Esophagus squamous epithelium (tissue), 5 donors: ENCODE results near the gene TCERG1L. TPM values are rescaled to one million over a fixed set of nuclear protein-coding genes. Genes with fewer than 3 reads are reported as not detected.
"Not testable (repeated sequence)": the region's sequence is repeated elsewhere in the genome, so short reads cannot be mapped to it uniquely, and the experiment has no call there.

Source experiments
- DNase-seq: peaks from one replicate; lab custom pipeline; 2025; lab: John Stamatoyannopoulos, UW
- H3K27ac ChIP-seq, 4 donors: fragments of 200-600 bp; sonication (generic); one replicate each; pipeline ENCODE4 v1.5.1; 2016 to 2019; ENCODE audit warnings: mild to moderate bottlenecking in 1 of 4
- H3K27me3 ChIP-seq, 4 donors: fragments of 200-600 bp; sonication (generic); 1 replicate in 3 of 4; 2 replicates in 1 of 4; pipeline versions ENCODE4 v1.5.1 to v1.6.0; 2017 to 2021; ENCODE audit warnings: antibody characterized with exemption in 1 of 4
- H3K36me3 ChIP-seq, 3 donors: fragments of 200-600 bp; sonication (generic); one replicate each; pipeline ENCODE4 v1.5.1; 2016 to 2019
- H3K4me1 ChIP-seq, 3 donors: fragments of 200-600 bp; sonication (generic); one replicate each; pipeline ENCODE4 v1.5.1; 2017 to 2019
- H3K4me3 ChIP-seq, 4 donors: fragments of 200-600 bp; sonication (generic); 1 replicate in 3 of 4; 2 replicates in 1 of 4; pipeline ENCODE4 v1.5.1; 2016 to 2019; ENCODE audit warnings: mild to moderate bottlenecking in 2 of 4, moderate library complexity in 1 of 4
- H3K9me3 ChIP-seq, 3 donors: fragments of 200-600 bp; sonication (generic); one replicate each; pipeline ENCODE4 v1.5.1; 2016 to 2019
- POLR2A ChIP-seq, 4 donors: fragments of 450-650 bp; IDR thresholded peaks; one replicate each; pipeline ENCODE4 v1.6.1; 2017; ENCODE audit warnings: antibody characterized with exemption in 4 of 4, mild to moderate bottlenecking in 4 of 4, moderate library complexity in 3 of 4
- WGBS, 2 donors: methylation state at CpG; one replicate each; pipeline ENCODE4 v1.1.5; 2018; 5-methylcytosine and 5-hydroxymethylcytosine counted together
- intact Hi-C: fragments of 100-400 bp; cut with DNase I; formaldehyde crosslinking; loops from one replicate; pipeline ENCODE4 v1.15.0; 2022
- total RNA-seq, 4 donors: library from RNA; depleted of rRNA; stranded (reverse); fragments of >200 nt; gene quantifications; one replicate each; pipeline ENCODE4 v1.1.0, GENCODE V29; 2016
- TF ChIP-seq, protein P1 (sequence below), 6 experiments: fragments of 450-650 bp in 4 of 6; fragments of 200-600 bp in 2 of 6; sonication (generic) in 2 of 6; IDR thresholded peaks; one replicate each; pipeline ENCODE4 v1.5.1; 2016 to 2019; ENCODE audit warnings: antibody characterized with exemption in 6 of 6, mild to moderate bottlenecking in 4 of 6, moderate library complexity in 4 of 6
- donor health status: DM: yes; HTN: yes; CAD: no.

The TCERG1L gene
- total RNA-seq, 4 donors from 2014 or later: 0.12 to 2.9 (median 0.48) TPM

DNA sequence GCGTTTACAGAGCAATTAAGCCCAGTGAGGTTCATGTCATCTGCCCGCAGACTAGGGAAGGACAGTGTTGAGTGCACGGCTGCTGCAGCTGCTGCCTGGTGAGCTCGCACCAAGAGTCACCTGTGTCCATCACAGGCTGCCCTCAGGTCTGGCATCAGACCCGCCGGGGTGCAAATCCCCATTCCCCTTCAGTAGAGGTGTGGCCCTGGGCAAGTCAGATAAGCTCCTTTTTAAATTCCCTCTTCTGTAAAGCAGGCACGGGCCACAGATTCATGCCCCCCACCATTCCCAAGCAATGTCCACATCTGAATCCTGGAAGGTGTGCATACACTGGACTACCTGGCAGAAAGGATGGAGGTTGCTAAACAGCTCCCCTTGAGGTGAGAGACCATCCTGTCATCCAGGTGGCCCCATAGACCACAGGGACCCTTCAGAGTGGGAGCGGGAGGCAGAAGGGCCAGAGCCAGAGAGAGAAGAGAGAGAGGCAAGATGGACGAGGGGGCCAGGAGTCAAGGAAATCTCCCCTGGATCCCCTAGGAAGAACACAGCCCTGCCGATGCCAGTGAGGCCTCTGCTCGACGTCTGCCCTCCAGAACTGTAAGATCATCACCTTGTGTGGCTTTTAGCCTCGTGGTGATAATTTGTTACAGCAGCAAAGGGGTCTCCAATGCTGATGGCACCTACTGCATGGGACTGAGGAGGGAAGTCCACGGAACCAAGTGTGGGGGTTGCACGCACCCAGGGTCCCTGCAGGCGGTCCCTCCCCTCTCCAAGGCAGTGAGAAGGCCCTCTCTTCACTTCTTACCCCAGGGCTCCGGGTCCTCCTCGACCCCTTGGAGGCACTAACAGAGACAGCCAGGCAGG lies 168.8 kb downstream of the TCERG1L start:
- H3K4me3 ChIP-seq: no peak overlapping the region
- intact Hi-C loops: no loop called here
- TF ChIP-seq POLR2A (IDR thresholded peaks at IDR 0.05): no peak
- WGBS, 2 donors: 62 to 88% methylated on average over 13 of the region's 18 CpGs
- no peak for DNase-seq
- H3K27ac ChIP-seq: no peak overlapping the region
- peaks cover 0 to 45% (median 0%) of the 10 kb centered on the region in 4 donors for H3K27me3 ChIP-seq
- no peaks in the 10 kb centered on the region for H3K4me1 ChIP-seq
- no peaks in the 10 kb centered on the region for H3K36me3 ChIP-seq
- H3K9me3 ChIP-seq: no peaks in the 10 kb centered on the region

DNA sequence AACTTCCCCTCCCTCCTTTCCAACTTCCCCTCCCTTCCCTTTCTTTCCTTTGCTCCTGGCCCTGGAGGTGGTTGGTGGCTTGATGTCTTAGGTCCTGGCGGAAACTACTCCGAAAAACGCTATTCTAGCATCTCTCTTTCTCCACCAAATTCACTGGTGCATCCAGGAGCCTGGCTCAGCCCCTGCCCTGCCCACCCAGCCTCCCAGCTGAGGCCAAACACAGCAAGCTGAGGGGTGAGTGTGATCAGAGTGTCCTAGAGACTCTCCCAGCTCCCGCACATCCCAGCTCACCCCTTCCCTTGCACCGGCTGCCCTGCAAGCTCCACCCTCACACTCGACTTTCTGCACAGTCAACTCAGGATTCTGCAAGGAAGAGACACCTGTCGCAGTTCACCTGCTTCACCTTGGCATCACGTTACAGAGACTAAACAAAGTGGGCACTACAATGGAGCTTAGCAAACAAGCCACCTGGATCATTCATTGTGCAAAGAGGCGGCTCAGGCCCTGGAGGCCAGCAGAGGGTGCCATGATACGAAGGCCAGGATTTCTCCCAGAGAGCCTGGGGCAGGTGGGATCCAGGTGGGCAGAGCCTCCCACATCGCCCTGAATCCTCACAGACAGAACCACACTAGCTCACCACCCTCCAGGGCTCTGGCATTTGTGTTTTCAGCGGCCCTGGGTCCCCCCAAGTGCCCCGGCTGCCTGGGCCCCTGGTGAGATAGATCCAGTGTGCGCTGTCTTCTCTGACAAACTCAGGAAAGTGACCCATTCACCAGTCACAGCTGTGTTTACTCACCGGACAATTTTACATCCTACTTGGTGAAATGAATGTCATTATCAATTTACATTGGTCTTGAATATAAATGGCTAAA lies 169.6 kb downstream of the TCERG1L start:
- Histone ChIP-seq H3K27me3 (peaks cover 0 to 45% (median 0%) of the 10 kb centered on the region in 4 donors), H3K36me3 (no peaks in the 10 kb centered on the region), H3K9me3 (no peaks in the 10 kb centered on the region), H3K4me1 (no peaks in the 10 kb centered on the region), H3K4me3 (no peak overlapping the region), H3K27ac (no peak overlapping the region)
- TF ChIP-seq, protein P1, sequence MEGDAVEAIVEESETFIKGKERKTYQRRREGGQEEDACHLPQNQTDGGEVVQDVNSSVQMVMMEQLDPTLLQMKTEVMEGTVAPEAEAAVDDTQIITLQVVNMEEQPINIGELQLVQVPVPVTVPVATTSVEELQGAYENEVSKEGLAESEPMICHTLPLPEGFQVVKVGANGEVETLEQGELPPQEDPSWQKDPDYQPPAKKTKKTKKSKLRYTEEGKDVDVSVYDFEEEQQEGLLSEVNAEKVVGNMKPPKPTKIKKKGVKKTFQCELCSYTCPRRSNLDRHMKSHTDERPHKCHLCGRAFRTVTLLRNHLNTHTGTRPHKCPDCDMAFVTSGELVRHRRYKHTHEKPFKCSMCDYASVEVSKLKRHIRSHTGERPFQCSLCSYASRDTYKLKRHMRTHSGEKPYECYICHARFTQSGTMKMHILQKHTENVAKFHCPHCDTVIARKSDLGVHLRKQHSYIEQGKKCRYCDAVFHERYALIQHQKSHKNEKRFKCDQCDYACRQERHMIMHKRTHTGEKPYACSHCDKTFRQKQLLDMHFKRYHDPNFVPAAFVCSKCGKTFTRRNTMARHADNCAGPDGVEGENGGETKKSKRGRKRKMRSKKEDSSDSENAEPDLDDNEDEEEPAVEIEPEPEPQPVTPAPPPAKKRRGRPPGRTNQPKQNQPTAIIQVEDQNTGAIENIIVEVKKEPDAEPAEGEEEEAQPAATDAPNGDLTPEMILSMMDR (IDR thresholded peaks at IDR 0.05): no peak
- TF ChIP-seq POLR2A (IDR thresholded peaks at IDR 0.05): no peak
- intact Hi-C loops: no loop called here
- DNase-seq: no peak
- 56 to 88% methylated on average over 12 of the region's 15 CpGs for WGBS, 2 donors

DNA sequence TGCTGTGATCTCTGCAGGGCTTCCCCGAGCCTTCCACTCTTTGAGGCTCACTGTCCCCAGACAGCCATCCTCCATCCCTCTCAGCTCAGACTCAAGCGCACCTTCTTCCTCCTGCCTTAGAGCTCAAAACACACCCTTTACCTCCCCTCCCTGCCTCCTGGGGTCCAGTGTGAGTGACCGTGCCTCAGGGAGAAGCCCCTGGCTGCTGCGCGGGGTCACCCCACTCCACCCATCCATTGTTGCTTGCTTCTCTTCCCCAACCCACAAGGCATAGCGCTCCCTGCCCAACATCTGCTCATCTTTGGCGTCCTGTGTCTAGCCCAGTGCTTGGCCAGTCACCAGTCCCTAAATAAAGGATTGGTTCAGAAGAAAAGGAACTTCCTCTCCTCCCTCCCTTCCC lies 170.3 kb downstream of the TCERG1L start:
- Histone ChIP-seq H3K27me3 (peaks cover 0 to 50% (median 0%) of the 10 kb centered on the region in 4 donors), H3K4me3 (no peak overlapping the region), H3K9me3 (no peaks in the 10 kb centered on the region), H3K27ac (no peak overlapping the region), H3K4me1 (no peaks in the 10 kb centered on the region), H3K36me3 (no peaks in the 10 kb centered on the region)
- TF ChIP-seq, protein P1 (IDR thresholded peaks at IDR 0.05): no peak
- TF ChIP-seq POLR2A (IDR thresholded peaks at IDR 0.05): no peak
- 83 to 91% methylated on average over 7 of the region's 7 CpGs for WGBS, 2 donors
- no peak for DNase-seq
- intact Hi-C loops: no loop called here

DNA sequence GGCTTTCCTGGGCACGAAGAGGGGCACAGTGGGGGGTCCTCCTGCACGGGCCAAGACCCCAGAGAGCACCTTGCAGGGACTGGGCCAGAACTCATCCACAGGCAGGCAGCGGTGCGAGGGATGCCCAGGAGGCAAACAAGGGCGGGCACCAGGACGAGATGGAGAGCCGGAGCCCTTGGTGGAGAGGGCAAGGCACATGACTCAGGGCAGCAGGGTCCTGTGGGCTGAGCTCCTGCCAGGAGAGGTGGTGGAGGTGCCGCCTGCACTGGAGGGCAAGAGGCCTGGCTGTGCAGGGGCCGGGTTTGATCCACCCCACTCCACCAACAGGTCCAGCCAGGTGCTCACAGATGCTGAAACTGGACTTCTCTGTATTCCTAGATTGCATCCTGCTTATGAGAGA lies 170.9 kb downstream of the TCERG1L start:
- Histone ChIP-seq H3K9me3 (no peaks in the 10 kb centered on the region), H3K27me3 (peaks cover 0 to 56% (median 0%) of the 10 kb centered on the region in 4 donors), H3K4me1 (no peaks in the 10 kb centered on the region), H3K4me3 (no peak overlapping the region), H3K36me3 (no peaks in the 10 kb centered on the region), H3K27ac (no peak overlapping the region)
- 69 to 90% methylated on average over 4 to 6 of the region's 9 CpGs for WGBS, 2 donors
- no peak for DNase-seq
- no peak for TF ChIP-seq POLR2A (IDR thresholded peaks at IDR 0.05)
- TF ChIP-seq, protein P1 (IDR thresholded peaks at IDR 0.05): no peak
- intact Hi-C loops: no loop called here

DNA sequence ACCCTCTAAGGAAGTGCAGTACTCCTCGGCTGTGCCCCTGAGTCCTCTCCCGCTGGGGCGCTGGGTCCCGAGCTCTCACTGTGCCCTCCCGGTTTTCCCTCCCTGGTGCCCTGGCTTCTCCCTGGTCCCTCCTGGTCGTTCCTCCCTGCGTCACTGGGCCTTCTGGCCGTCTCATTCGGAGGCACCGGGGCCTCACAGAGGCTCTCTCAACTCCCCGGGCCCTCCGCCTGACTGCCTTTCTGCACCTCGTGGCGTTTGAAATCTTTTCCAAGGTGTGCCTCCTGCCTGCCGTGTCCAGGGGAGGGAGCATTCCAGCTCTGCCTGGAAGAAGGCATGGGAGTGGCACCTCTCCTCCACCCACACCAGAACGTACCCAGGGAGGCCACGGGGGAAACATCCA lies 174.3 kb downstream of the TCERG1L start:
- DNase-seq: no peak
- Histone ChIP-seq H3K36me3 (no peaks in the 10 kb centered on the region), H3K4me3 (no peak overlapping the region), H3K27ac (no peak overlapping the region), H3K9me3 (no peaks in the 10 kb centered on the region), H3K27me3 (peaks cover 0 to 45% (median 0%) of the 10 kb centered on the region in 4 donors), H3K4me1 (peaks cover 0 to 4% (median 0%) of the 10 kb centered on the region in 3 donors)
- no peak for TF ChIP-seq POLR2A (IDR thresholded peaks at IDR 0.05)
- TF ChIP-seq, protein P1 (IDR thresholded peaks at IDR 0.05): peak in 1 of 6 experiments; percentile 9
- WGBS, 2 donors: 52 to 62% methylated on average over 12 to 13 of the region's 17 CpGs
- intact Hi-C loops: no loop called here

DNA sequence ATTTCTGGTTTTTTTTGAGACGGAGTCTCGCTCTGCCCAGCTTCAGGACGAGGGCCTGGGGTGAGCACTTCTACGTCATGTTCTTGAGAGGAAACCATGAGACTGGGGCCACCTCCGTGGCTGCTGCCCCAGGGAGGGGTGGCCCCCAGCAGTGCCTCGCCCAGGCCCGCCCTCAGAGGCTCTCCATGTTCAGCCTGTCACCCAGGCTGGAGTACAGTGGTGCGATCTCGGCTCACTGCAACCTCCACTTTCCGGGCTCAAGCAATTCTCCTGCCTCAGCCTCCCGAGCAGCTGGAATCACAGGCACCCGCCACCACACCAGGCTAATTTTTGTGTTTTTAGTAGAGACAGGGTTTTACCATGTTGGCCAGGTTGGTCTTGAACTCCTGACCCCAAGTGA lies 175.2 kb downstream of the TCERG1L start:
- H3K9me3 ChIP-seq, H3K27ac ChIP-seq, intact Hi-C loops, H3K4me3 ChIP-seq, DNase-seq, H3K36me3 ChIP-seq: not testable (repeated sequence)
- H3K27me3 ChIP-seq: peaks cover 0 to 36% (median 0%) of the 10 kb centered on the region in 4 donors
- WGBS, 2 donors: 87 to 91% methylated on average over 7 to 8 of the region's 12 CpGs
- peaks cover 0 to 13% (median 0%) of the 10 kb centered on the region in 3 donors for H3K4me1 ChIP-seq
